ENCODE data around the gene TSG101. TPM values are rescaled to one million over a fixed set of nuclear protein-coding genes. Genes with fewer than 3 reads are reported as not detected.

The TSG101 gene
- total RNA-seq, 2 experiments from 2014 or later: 40.4 to 44.2 TPM

- H3K27me3 Mint-ChIP-seq: peaks cover 5% of the 10 kb centered on the region
- no peak within 1 kb of the TSS for H3K4me3 Mint-ChIP-seq
- no peak within 1 kb of the TSS for H3K27ac Mint-ChIP-seq
- ChIA-PET POLR2A (no interaction called here), CTCF (no interaction called here)
- no peaks in the 10 kb centered on the region for H3K9me3 Mint-ChIP-seq
- H3K4me1 Mint-ChIP-seq: peaks cover 23% of the 10 kb centered on the region
- no peak for DNase-seq
- H3K36me3 Mint-ChIP-seq (ENCODE audit: low read depth): no peaks in the 10 kb centered on the region
These were observed 70.9 kb downstream of the TSG101 start, which contains the start of gene LDHAL6A for GRCh38 chr11:18455686-18456372. TSS of gene LDHAL6A (plus strand) at chr11:18455856. CDS start at chr11:18456681, 825 bp downstream.

- POLR2A ChIA-PET: interaction anchor here (1.3 kb wide), 1 partner anchor 57 kb away, joined by 3 read pairs; no protein-coding TSS in a partner anchor
- no peaks in the 10 kb centered on the region for H3K9me3 Mint-ChIP-seq
- no peak overlapping the region for H3K4me3 Mint-ChIP-seq
- no peaks in the 10 kb centered on the region for H3K36me3 Mint-ChIP-seq (ENCODE audit: low read depth)
- CTCF ChIA-PET: no interaction called here
- no peak for DNase-seq
- H3K4me1 Mint-ChIP-seq: peaks cover 23% of the 10 kb centered on the region
- no peak overlapping the region for H3K27ac Mint-ChIP-seq
- peaks cover 8% of the 10 kb centered on the region for H3K27me3 Mint-ChIP-seq
These were observed 73.8 kb downstream of the TSG101 start for GRCh38 chr11:18452927-18453326.

DNA sequence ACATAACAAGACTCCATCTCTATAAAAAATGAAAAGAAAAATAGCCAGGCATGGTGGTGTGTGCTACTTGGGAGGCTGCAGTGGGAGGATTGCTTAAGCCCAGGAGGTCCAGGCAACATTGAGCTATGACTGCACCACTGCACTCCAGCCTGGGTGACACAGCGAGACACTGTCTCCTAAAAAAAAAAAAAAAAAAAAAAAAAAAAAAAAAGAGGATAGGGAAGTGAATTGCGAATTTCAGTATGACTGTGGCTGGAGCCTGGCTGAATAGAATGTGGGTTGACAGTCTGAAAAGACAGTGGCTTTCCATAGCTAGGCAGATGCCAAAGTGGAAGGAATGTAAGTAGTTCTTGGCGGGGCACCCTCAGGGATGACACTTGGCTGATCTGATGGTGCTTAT, 77.5 kb downstream of the TSG101 start:
- H3K9me3 Mint-ChIP-seq: no peaks in the 10 kb centered on the region
- peaks cover 14% of the 10 kb centered on the region for H3K27me3 Mint-ChIP-seq
- ChIA-PET CTCF (interaction anchor here (0.7 to 1.3 kb wide), 2 partner anchors 205 to 282 kb away, joined by 3 to 5 read pairs; no protein-coding TSS in a partner anchor), POLR2A (no interaction called here)
- no peaks in the 10 kb centered on the region for H3K36me3 Mint-ChIP-seq (ENCODE audit: low read depth)
- no peak overlapping the region for H3K27ac Mint-ChIP-seq
- no peak for DNase-seq
- H3K4me3 Mint-ChIP-seq: no peak overlapping the region
- H3K4me1 Mint-ChIP-seq: peaks cover 6% of the 10 kb centered on the region

- H3K9me3 Mint-ChIP-seq: peaks cover 5% of the 10 kb centered on the region
- no peak for DNase-seq
- H3K4me1 Mint-ChIP-seq: no peaks in the 10 kb centered on the region
- peaks cover 3% of the 10 kb centered on the region for H3K36me3 Mint-ChIP-seq (ENCODE audit: low read depth)
- ChIA-PET CTCF (interaction anchor here (0.7 to 2.1 kb wide), 3 partner anchors 95 to 406 kb away, joined by 3 to 8 read pairs (median 7); no protein-coding TSS in a partner anchor), POLR2A (no interaction called here)
- H3K4me3 Mint-ChIP-seq: no peak overlapping the region
- H3K27me3 Mint-ChIP-seq: no peaks in the 10 kb centered on the region
- no peak overlapping the region for H3K27ac Mint-ChIP-seq
These were observed 88.1 kb downstream of the TSG101 start for GRCh38 chr11:18438691-18439090.

Other genes with a start within 250 kb of the TSG101 start
- 10 to 100 TPM; 20.3 to 22.6 TPM for gene HPS5, start 204.8 kb downstream of the TSG101 start, total RNA-seq
- gene GTF2H1, start 204.4 kb downstream of the TSG101 start, total RNA-seq: 10 to 100 TPM; 47.0 to 48.2 TPM
- gene LDHA, start 132.4 kb downstream of the TSG101 start, total RNA-seq: 100 to 1,000 TPM; 949 to 971 TPM
- gene LDHC, start 114.6 kb downstream of the TSG101 start, total RNA-seq: not detected
- not detected for gene LDHAL6A, start 71.1 kb downstream of the TSG101 start, total RNA-seq
- 10 to 100 TPM; 23.3 to 26.1 TPM for gene UEVLD, start 61.8 kb upstream of the TSG101 start, total RNA-seq
- 1 to 10 TPM; 1.3 to 2.1 TPM for gene MISFA, start 72.8 kb upstream of the TSG101 start, total RNA-seq
- gene SPTY2D1, start 107.4 kb upstream of the TSG101 start, total RNA-seq: 10 to 100 TPM; 30.8 to 32.8 TPM
- 1 to 10 TPM; 1.8 to 2.4 TPM for gene TMEM86A, start 171.8 kb upstream of the TSG101 start, total RNA-seq
- gene IGSF22, start 199.2 kb upstream of the TSG101 start, total RNA-seq: 1 to 10 TPM in 1 of 2 experiments, under 1 TPM in 1; 0.50 to 2.7 TPM